Ovary (tissue), 9 donors: ENCODE data around the gene DHRS12. TPM values are rescaled to one million over a fixed set of nuclear protein-coding genes. Genes with fewer than 3 reads are reported as not detected.
A peak's percentile ranks its signal among the peaks of the same experiment; 100 is the strongest.

ENCODE experiments used
- DNase-seq, 5 donors: peaks; one replicate each; pipeline ENCODE4 v3.0.0-alpha.2; 2019 to 2020
- H3K27ac ChIP-seq, 2 donors: fragments of 200-600 bp; one replicate each; pipeline versions ENCODE4 v1.5.1 to v1.8.0; 2019 to 2022
- H3K27me3 ChIP-seq: fragments of 200-600 bp; one replicate; pipeline ENCODE4 v1.8.0; 2022
- H3K36me3 ChIP-seq: fragments of 200-600 bp; sonication (generic); one replicate; pipeline ENCODE4 v1.5.1; 2019
- H3K4me1 ChIP-seq: one replicate; pipeline ENCODE4 v1.8.1; 2013; ENCODE audit warnings: mild to moderate bottlenecking, moderate library complexity; ENCODE audit not compliant: insufficient read depth
- H3K4me3 ChIP-seq: fragments of 200-600 bp; sonication (generic); one replicate; pipeline ENCODE4 v1.5.1; 2017
- H3K9me3 ChIP-seq, 2 donors: fragments of 200-600 bp in 1 of 2; sonication (generic) in 1 of 2; one replicate each; pipeline versions ENCODE4 v1.5.1 to v1.8.1; 2013 to 2019; ENCODE audit warnings: mild to moderate bottlenecking in 1 of 2, moderate library complexity in 1 of 2
- EP300 ChIP-seq: sonication (generic); formaldehyde crosslinking; IDR thresholded peaks from one replicate; pipeline ENCODE4 v1.6.1; 2017; ENCODE audit warnings: antibody characterized with exemption
- POLR2A ChIP-seq: fragments of 450-650 bp; IDR thresholded peaks from one replicate; pipeline ENCODE4 v1.6.1; 2017; ENCODE audit warnings: antibody characterized with exemption, mild to moderate bottlenecking, moderate library complexity
- whole genome bisulfite sequencing, 3 donors: extraction: QIAGEN DNeasy Blood & Tissue Kit in 1 of 3; methylation state at CpG; one replicate each; pipeline versions ENCODE4 v1.1.5 to v1.1.7; 2013 to 2017; 5-methylcytosine and 5-hydroxymethylcytosine counted together
- intact Hi-C, 4 donors: fragments of 100-400 bp; cut with DNase I; formaldehyde crosslinking; loops; one replicate each; pipeline versions ENCODE4 v1.11.0 to v1.15.1; 2022 to 2023
- polyA plus RNA-seq, 2 donors: library from polyadenylated mRNA; stranded (reverse); fragments of 200-250 nt in 1 of 2; fragments of 350-450 nt in 1 of 2; fragmentation: Illumina TruSeq in 1 of 2; extraction: RNeasy Lipid Tissue Mini Kit (QIAGEN cat#74804) in 1 of 2; gene quantifications; one replicate each; pipeline ENCODE4 v1.2.3, GENCODE V29; 2013 to 2014
- total RNA-seq, 7 donors: library from RNA; depleted of rRNA in 2 of 7; stranded (reverse); fragments of >200 nt in 2 of 7; fragmentation: NEBNext Ultra II Directional in 3 of 7; extraction: Animal tissue kit (Norgen Biotek cat#: 25700) in 3 of 7; gene quantifications; one replicate each; pipeline versions ENCODE4 v1.1.0 to v1.2.4, GENCODE V29; 2016 to 2023
- TF ChIP-seq, protein P1 (sequence below), 3 donors: fragments of 450-650 bp in 2 of 3; fragments of 200-600 bp in 1 of 3; IDR thresholded peaks; one replicate each; pipeline versions ENCODE4 v1.5.1 to v1.8.0; 2016 to 2022; ENCODE audit warnings: antibody characterized with exemption in 3 of 3, mild to moderate bottlenecking in 1 of 3
- donor health status: DM: no; HTN: no; CAD: no; lungs with moderate emphysema.
- donor health status: DM: no; HTN: no; CAD: no.
- donor health status: Bipolar disorder and iron deficiency.
- donor health status: DM: yes; HTN: yes; CAD: no.
- donor health status: DM: no; HTN: no; CAD: no.
- donor health status: DM: yes; HTN: yes; CAD: no.

DHRS12 gene
- total and polyA plus RNA-seq, 9 donors = 9.7 to 29.1 (median 18.3) TPM

DNA sequence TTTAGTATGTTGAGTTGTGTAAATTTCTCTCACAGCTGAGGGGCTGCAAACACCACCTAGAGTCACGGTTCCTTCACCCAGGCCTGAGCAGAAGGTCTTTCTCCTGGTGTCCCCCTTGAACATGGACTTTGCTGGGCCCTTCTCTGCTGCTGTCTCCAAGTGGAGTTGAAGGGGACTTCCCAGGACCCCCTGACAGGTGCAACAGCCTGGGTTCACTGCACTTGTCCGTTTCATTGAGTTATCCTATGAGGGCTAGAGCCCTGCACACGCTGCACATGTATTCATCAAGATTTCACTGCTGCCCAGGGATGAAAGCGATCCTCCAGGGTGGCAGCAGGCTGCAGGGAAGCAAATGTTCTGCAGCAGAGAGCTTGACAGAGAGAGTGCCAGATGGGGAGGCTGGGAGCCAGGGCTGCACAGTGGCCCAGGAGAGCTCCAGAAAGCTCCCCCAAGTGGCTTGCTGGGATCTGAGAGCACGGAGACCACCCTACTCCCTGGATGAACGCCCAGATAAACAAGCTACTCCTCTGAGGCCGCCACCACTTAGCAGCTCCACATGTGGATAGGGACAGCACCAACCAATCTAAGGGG, 30.7 kb upstream of the DHRS12 start:
- intact Hi-C loops = loop anchor here in 2 of 4 donors (10.0 kb wide), 1 partner anchor 400 kb away; no protein-coding TSS in a partner anchor

DNA sequence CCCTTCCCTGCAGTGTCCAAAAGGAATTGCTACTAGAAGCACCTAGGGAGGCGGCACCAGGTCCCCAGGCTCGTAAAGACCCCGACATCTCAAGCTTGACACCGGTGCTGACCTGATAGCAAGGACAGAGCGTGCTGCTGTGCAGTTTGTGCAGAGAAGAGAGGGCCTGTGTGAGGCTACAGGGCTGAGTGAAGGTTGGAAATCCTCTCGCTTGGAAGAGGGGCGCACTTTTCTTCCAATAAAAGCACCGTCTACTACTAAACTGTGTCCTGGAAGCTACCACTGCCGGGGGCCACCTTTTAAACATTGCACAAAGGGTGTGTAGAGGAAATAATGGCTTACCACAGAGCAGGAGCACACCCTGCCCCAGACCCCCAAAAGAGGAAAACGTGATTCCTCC, 30.0 kb upstream of the DHRS12 start:
- intact Hi-C loops = loop anchor here in 2 of 4 donors (10.0 kb wide), 1 partner anchor 399 kb away; no protein-coding TSS in a partner anchor
- Histone ChIP-seq H3K27ac (no peak overlapping the region), H3K27me3 (no peaks in the 10 kb centered on the region), H3K36me3 (no peaks in the 10 kb centered on the region), H3K4me1 (no peaks in the 10 kb centered on the region), H3K9me3 (no peaks in the 10 kb centered on the region), H3K4me3 (no peak overlapping the region)
- WGBS, 3 donors = 84 to 89% (median 87%) methylated on average over 10 of the region's 10 CpGs
- no peak for DNase-seq
- TF ChIP-seq EP300 = no peak
- no peak for TF ChIP-seq POLR2A
- TF ChIP-seq, protein P1, sequence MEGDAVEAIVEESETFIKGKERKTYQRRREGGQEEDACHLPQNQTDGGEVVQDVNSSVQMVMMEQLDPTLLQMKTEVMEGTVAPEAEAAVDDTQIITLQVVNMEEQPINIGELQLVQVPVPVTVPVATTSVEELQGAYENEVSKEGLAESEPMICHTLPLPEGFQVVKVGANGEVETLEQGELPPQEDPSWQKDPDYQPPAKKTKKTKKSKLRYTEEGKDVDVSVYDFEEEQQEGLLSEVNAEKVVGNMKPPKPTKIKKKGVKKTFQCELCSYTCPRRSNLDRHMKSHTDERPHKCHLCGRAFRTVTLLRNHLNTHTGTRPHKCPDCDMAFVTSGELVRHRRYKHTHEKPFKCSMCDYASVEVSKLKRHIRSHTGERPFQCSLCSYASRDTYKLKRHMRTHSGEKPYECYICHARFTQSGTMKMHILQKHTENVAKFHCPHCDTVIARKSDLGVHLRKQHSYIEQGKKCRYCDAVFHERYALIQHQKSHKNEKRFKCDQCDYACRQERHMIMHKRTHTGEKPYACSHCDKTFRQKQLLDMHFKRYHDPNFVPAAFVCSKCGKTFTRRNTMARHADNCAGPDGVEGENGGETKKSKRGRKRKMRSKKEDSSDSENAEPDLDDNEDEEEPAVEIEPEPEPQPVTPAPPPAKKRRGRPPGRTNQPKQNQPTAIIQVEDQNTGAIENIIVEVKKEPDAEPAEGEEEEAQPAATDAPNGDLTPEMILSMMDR (IDR thresholded peaks at IDR 0.05) = no peak

More for the DNA sequence above, 30.7 kb upstream of the DHRS12 start:
- WGBS, 3 donors = 48 to 60% (median 54%) methylated on average over 7 of the region's 7 CpGs
- Histone ChIP-seq H3K4me3 (no peak overlapping the region), H3K36me3 (no peaks in the 10 kb centered on the region), H3K27ac (no peak overlapping the region), H3K27me3 (no peaks in the 10 kb centered on the region), H3K4me1 (no peaks in the 10 kb centered on the region), H3K9me3 (no peaks in the 10 kb centered on the region)
- TF ChIP-seq EP300 (no peak), POLR2A (no peak)
- TF ChIP-seq, protein P1 (IDR thresholded peaks at IDR 0.05) = no peak
- DNase-seq = no peak

DNA sequence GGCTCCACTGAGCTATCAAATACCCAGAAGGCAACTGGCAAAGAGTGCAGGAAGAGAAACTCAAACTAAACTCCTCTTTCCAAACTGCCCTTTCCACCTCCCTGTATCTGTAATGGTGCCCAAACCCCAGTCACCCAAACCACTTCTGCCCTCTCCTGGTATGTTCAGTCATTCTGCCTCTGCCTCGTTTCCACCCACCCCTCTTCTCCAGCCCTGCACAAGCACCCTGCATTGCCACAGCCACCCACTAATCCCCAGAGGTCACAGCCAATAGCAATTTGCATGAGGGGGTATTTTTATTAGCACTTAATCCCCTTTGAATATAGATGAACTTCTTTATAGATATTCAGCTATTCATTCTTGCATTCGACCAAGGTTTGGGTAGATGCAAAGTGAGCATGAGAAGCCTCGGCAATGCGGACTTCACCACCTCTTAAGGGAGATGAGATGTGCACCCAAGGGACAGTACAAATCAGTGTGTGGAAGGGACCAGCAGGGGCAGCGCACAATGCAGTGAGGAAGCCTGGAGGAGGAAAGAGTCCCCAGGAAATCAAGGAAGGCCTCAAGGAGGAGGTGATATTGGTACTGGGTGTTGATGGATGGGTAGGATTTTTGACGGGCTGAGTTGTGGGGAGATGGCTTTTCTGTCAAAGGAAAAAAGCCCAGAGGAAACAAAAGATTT, 28.6 kb upstream of the DHRS12 start:
- WGBS, 3 donors = 70 to 76% (median 74%) methylated on average over 6 of the region's 6 CpGs
- no peak for DNase-seq
- Histone ChIP-seq H3K4me3 (no peak overlapping the region), H3K9me3 (no peaks in the 10 kb centered on the region), H3K27ac (no peak overlapping the region), H3K4me1 (no peaks in the 10 kb centered on the region), H3K27me3 (no peaks in the 10 kb centered on the region), H3K36me3 (no peaks in the 10 kb centered on the region)
- TF ChIP-seq POLR2A (no peak), EP300 (no peak)
- TF ChIP-seq, protein P1 (IDR thresholded peaks at IDR 0.05) = peak in 2 of 3 donors; percentile 9 to 12
- intact Hi-C loops = loop anchor here in 2 of 4 donors (10.0 kb wide), 1 partner anchor 398 kb away; no protein-coding TSS in a partner anchor

- intact Hi-C loops = loop anchor here in 2 of 4 donors (10.0 kb wide), 1 partner anchor 397 kb away; no protein-coding TSS in a partner anchor
- Histone ChIP-seq H3K36me3 (no peaks in the 10 kb centered on the region), H3K9me3 (no peaks in the 10 kb centered on the region), H3K27me3 (no peaks in the 10 kb centered on the region), H3K4me3 (no peak overlapping the region), H3K4me1 (peaks cover 3% of the 10 kb centered on the region), H3K27ac (no peak overlapping the region)
- TF ChIP-seq POLR2A (no peak), EP300 (no peak)
- TF ChIP-seq, protein P1 (IDR thresholded peaks at IDR 0.05) = no peak
- DNase-seq = no peak
- WGBS, 3 donors = 89 to 94% (median 92%) methylated on average over 5 of the region's 5 CpGs
Measured at GRCh38 chr13:51831519-51831918, 27.6 kb upstream of the DHRS12 start.
